Psoas muscle (tissue), 8 donors: ENCODE results near the gene SMIM13. TPM values are rescaled to one million over a fixed set of nuclear protein-coding genes. Genes with fewer than 3 reads are reported as not detected.
A peak's percentile ranks its signal among the peaks of the same experiment; 100 is the strongest.
"Not testable (repeated sequence)": the region's sequence is repeated elsewhere in the genome, so short reads cannot be mapped to it uniquely, and the experiment has no call there.

Source experiments
- ATAC-seq, 4 donors: fragments of 200-7000 bp; cut with Tn5 transposase; one replicate each; pipeline ENCODE4 v1.9.1; 2020; ENCODE audit warnings: moderate library complexity in 3 of 4, mild to moderate bottlenecking in 2 of 4
- DNase-seq, 2 donors: peaks; one replicate each; pipeline ENCODE4 v3.0.0-alpha.2; 2020
- H3K27ac ChIP-seq: fragments of 200-600 bp; one replicate; pipeline ENCODE4 v1.8.0; 2022
- H3K27me3 ChIP-seq, 3 donors: fragments of 200-600 bp in 1 of 3; one replicate each; pipeline versions ENCODE4 v1.6.1 to v1.8.0; 2013 to 2022; ENCODE audit warnings: low read length in 2 of 3, mild to moderate bottlenecking in 2 of 3, moderate library complexity in 1 of 3; ENCODE audit not compliant: insufficient read depth in 3 of 3
- H3K36me3 ChIP-seq, 2 donors: fragments of 200-600 bp in 1 of 2; one replicate each; pipeline versions ENCODE4 v1.6.1 to v1.8.0; 2013 to 2022; ENCODE audit warnings: low read depth in 1 of 2, mild to moderate bottlenecking in 1 of 2, moderate library complexity in 1 of 2; ENCODE audit not compliant: insufficient read depth in 1 of 2
- H3K4me1 ChIP-seq: fragments of 200-600 bp; one replicate; pipeline ENCODE4 v1.8.0; 2022
- H3K4me3 ChIP-seq: fragments of 200-600 bp; one replicate; pipeline ENCODE4 v1.8.0; 2022; ENCODE audit warnings: mild to moderate bottlenecking
- H3K9me3 ChIP-seq: fragments of 200-600 bp; one replicate; pipeline ENCODE4 v1.8.0; 2022
- WGBS, 3 donors: extraction: QIAGEN DNeasy Blood & Tissue Kit; methylation state at CpG; one replicate each; pipeline versions ENCODE4 v1.1.6 to v1.1.7; 2013; 5-methylcytosine and 5-hydroxymethylcytosine counted together
- intact Hi-C, 2 donors: fragments of 100-400 bp; cut with DNase I; formaldehyde crosslinking; loops; one replicate each; pipeline versions ENCODE4 v1.11.0 to v1.14.2; 2022
- polyA plus RNA-seq, 3 donors: library from polyadenylated mRNA; stranded (reverse); fragments of 200-250 nt; gene quantifications; one replicate each; pipeline ENCODE4 v1.2.3, GENCODE V29; 2013
- total RNA-seq, 4 donors: library from RNA; stranded (reverse); fragmentation: NEBNext Ultra II Directional in 2 of 4; extraction: Animal tissue kit (Norgen Biotek cat#: 25700) in 2 of 4; gene quantifications; one replicate each; pipeline versions ENCODE4 v1.2.1 to v1.2.4, GENCODE V29; 2021 to 2023
- TF ChIP-seq, protein P1 (sequence below): fragments of 200-600 bp; IDR thresholded peaks from one replicate; pipeline ENCODE4 v1.8.0; 2022; ENCODE audit warnings: antibody characterized with exemption
- donor health status: healthy with polysubstance abuse.
- donor health status: DM: no; HTN: no; CAD: no; lungs with moderate emphysema.
- donor health status: Bipolar disorder and iron deficiency.
- donor health status: healthy.
- donor health status: DM: yes; HTN: yes; CAD: no.
- donor health status: DM: no; HTN: no; CAD: no.
- donor health status: DM: no; HTN: no; CAD: no.
- donor health status: DM: yes; HTN: yes; CAD: no.

SMIM13 gene
- total and polyA plus RNA-seq, 7 donors: 5.6 to 19.1 (median 10.5) TPM

DNA sequence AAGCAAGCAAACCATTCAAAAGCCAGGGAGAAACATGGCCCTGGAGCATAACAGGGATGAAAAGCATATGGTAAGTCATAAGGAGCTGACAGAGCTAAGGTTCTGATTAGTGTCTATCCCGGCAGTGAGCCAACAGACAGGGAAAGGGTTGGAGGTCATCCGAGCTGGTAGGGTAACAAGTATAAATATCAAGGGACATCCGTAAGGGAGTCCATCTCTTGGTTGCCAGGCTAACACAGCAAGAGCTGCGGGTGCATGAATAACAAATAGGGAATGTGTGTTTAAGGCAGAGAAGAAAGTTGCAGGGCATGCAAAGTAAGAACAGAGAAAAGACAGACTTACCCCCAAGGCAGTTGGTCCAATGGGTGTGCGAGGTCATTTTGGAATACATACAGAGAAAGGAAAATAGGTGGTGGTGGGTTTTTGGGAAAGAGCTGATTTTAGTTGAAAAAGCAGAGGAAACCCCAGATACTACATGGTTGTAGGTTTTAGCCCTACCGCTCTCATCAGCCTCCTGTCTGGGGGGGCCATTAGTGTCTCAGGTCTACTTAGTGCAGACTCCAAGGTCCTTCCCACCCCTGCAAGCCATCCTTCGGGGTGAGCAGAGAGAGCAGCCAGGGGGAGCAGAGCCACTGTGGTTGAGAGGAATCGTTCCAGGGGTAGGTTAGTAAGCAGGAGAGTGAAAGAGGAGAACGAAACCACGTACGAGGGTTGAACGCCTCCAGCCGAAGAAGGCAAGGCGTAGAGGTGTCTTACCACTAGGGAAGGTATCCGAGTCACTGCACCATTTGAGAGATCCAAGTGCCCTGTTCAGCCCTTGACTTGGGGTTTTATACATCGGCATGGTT lies 17.5 kb downstream of the SMIM13 start, which contains the start of gene ERVFRD-1:
TSS of gene ERVFRD-1 (minus strand) at position 805 of the 848 bp plus-strand sequence. CDS start 6,415 bp downstream, outside the sequence.
- 77 to 87% (median 77%) methylated on average over 16 of the region's 16 CpGs for WGBS, 3 donors

DNA sequence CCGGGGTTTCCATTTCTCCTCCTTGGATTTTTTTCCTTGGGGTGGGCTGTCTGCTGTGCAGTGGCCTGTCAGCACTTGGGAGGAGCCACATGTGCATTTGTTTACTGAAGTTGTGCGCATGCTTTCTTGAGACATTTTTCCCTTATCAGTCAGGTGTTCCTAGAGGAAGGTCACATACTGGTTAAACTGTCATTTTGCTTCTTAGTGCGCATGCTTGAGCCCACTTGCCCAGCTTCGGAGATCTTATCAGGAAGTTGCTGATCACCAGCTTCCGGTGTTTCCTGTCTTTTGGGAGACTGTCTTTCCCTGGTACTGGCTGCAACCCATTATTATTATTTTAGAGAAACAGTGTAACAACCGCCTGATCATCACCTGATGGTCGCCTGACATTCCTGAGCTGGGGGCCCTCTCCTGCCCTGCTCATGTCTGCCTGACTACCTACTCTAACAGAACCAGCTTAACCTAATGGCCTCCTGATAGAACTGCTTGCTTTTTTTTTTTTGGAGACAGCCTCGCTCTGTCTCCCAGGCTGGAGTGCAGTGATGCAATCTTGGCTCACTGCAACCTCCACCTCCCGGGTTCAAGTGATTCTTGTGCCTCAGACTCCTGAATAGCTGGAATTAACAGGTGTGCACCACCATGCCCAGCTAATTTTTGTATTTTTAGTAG lies 18.3 kb downstream of the SMIM13 start:
- 69 to 80% (median 76%) methylated on average over 9 of the region's 9 CpGs for WGBS, 3 donors
- TF ChIP-seq, protein P1, sequence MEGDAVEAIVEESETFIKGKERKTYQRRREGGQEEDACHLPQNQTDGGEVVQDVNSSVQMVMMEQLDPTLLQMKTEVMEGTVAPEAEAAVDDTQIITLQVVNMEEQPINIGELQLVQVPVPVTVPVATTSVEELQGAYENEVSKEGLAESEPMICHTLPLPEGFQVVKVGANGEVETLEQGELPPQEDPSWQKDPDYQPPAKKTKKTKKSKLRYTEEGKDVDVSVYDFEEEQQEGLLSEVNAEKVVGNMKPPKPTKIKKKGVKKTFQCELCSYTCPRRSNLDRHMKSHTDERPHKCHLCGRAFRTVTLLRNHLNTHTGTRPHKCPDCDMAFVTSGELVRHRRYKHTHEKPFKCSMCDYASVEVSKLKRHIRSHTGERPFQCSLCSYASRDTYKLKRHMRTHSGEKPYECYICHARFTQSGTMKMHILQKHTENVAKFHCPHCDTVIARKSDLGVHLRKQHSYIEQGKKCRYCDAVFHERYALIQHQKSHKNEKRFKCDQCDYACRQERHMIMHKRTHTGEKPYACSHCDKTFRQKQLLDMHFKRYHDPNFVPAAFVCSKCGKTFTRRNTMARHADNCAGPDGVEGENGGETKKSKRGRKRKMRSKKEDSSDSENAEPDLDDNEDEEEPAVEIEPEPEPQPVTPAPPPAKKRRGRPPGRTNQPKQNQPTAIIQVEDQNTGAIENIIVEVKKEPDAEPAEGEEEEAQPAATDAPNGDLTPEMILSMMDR: no peak
- intact Hi-C loops: no loop called here
- ATAC-seq (no peak), DNase-seq (no peak)
- H3K4me3 ChIP-seq: peak overlapping the region; percentile 7
- H3K27me3 ChIP-seq: no peaks in the 10 kb centered on the region
- no peaks in the 10 kb centered on the region for H3K4me1 ChIP-seq
- H3K36me3 ChIP-seq: no peaks in the 10 kb centered on the region
- H3K9me3 ChIP-seq: no peaks in the 10 kb centered on the region
- H3K27ac ChIP-seq: no peak overlapping the region

More for the DNA sequence above, 17.5 kb downstream of the SMIM13 start, which contains the start of gene ERVFRD-1:
- Histone ChIP-seq H3K27me3 (no peaks in the 10 kb centered on the region), H3K36me3 (no peaks in the 10 kb centered on the region), H3K9me3 (no peaks in the 10 kb centered on the region), H3K27ac (no peak within 1 kb of the TSS), H3K4me3 (peak within 1 kb of the TSS; percentile 7), H3K4me1 (no peaks in the 10 kb centered on the region)
- no peak for ATAC-seq
- DNase-seq: no peak
- intact Hi-C loops: no loop called here
- TF ChIP-seq, protein P1: no peak

DNA sequence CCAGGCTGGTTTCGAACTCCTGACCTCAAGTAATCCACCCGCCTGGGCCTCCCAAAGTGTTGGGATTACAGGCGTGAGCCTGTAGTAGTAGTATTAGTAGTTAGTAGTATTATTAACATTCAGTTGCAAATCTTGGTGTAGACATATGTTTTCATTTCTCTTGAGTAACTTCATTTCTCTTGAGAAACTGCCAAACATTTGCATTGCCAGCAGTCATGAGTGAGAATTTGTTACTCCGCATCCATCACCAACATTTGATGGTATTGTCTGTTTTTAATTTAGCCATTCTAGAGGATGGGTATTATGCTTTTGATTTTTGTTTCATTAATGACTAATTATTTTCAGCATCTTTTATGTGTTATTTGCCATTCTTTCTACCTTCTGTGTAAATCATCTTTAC lies 19.4 kb downstream of the SMIM13 start:
- H3K27me3 ChIP-seq: no peaks in the 10 kb centered on the region
- no peaks in the 10 kb centered on the region for H3K4me1 ChIP-seq
- H3K27ac ChIP-seq: no peak overlapping the region
- no peaks in the 10 kb centered on the region for H3K36me3 ChIP-seq
- TF ChIP-seq, protein P1: no peak
- WGBS, 3 donors: 93 to 96% (median 96%) methylated on average over 4 of the region's 4 CpGs
- DNase-seq (no peak), ATAC-seq (no peak)
- no peaks in the 10 kb centered on the region for H3K9me3 ChIP-seq
- intact Hi-C loops: no loop called here
- no peak overlapping the region for H3K4me3 ChIP-seq

DNA sequence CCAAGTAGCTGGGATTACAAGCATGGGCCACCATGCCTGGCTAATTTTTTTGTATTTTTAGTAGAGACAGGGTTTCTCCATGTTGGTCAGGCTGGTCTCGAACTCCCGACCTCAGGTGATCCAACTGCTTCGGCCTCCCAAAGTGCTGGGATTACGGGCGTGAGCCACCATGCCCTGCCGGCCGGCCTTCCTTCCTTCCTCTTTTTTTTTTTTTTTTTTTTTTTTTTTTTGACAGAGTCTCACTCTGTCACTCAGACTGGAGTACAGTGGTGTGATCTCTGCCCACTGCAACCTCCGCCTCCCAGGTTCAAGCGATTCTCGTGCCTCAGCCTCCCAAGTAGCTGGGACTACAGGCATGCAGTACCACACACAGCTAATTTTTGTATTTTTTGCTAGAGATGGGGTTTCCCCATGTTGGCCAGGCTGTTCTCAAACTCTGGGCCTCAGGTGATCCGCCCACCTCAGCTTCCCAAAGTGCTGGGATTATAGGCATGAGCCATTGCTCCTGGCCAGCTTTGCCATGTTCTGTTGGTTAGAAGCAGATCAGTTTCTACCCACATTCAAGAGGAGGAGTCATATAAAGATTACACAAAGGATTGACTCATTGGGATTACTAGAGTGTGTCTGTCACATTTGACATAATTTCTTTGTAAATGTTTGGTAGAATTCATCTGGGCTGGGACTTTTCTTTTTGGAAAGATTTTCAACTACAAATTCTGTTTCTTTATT lies 22.3 kb downstream of the SMIM13 start:
- H3K4me3 ChIP-seq, H3K36me3 ChIP-seq, H3K27ac ChIP-seq, intact Hi-C loops, H3K9me3 ChIP-seq, DNase-seq, H3K4me1 ChIP-seq, H3K27me3 ChIP-seq: not testable (repeated sequence)
- ATAC-seq: peak in 2 of 4 donors; percentile 55 to 59
- WGBS, 3 donors: 86 to 93% (median 89%) methylated on average over 11 of the region's 11 CpGs
